ENCODE data around the gene UBAC2. TPM values are rescaled to one million over a fixed set of nuclear protein-coding genes. Genes with fewer than 3 reads are reported as not detected.

The UBAC2 gene
- total RNA-seq, 1 experiment from 2014 or later, result 41.0 TPM

GRCh38 chr13:99367663-99368448, 167.2 kb downstream of the UBAC2 start:
- intact Hi-C loops (cut with micrococcal nuclease; ENCODE audit: unreplicated experiment), result no loop called here
- Mint-ChIP-seq H3K27me3 (ENCODE audit: unreplicated experiment) (no peaks in the 10 kb centered on the region), H3K4me3 (ENCODE audit: low read depth, unreplicated experiment) (no peak overlapping the region), H3K9me3 (ENCODE audit: low read depth, unreplicated experiment) (no peaks in the 10 kb centered on the region), H3K4me1 (ENCODE audit: low read depth, unreplicated experiment) (no peaks in the 10 kb centered on the region), H3K27ac (ENCODE audit: unreplicated experiment) (no peak overlapping the region), H3K36me3 (ENCODE audit: insufficient read depth, unreplicated experiment) (no peaks in the 10 kb centered on the region)
- CTCF ChIA-PET, result no interaction called here
- no peak for TF ChIP-seq CTCF (IDR thresholded peaks at IDR 0.05; ENCODE audit: unreplicated experiment)
- BruUV-seq (replicated peaks), result no TSS peak
- DNase-seq, result no peak

- no peak overlapping the region for H3K4me3 Mint-ChIP-seq (ENCODE audit: low read depth, unreplicated experiment)
- no peak overlapping the region for H3K27ac Mint-ChIP-seq (ENCODE audit: unreplicated experiment)
- H3K36me3 Mint-ChIP-seq (ENCODE audit: insufficient read depth, unreplicated experiment), result no peaks in the 10 kb centered on the region
- H3K27me3 Mint-ChIP-seq (ENCODE audit: unreplicated experiment), result no peaks in the 10 kb centered on the region
- TF ChIP-seq CTCF (IDR thresholded peaks at IDR 0.05; ENCODE audit: unreplicated experiment), result no peak
- BruUV-seq (replicated peaks), result no TSS peak
- H3K9me3 Mint-ChIP-seq (ENCODE audit: low read depth, unreplicated experiment), result no peaks in the 10 kb centered on the region
- no peak for DNase-seq
- CTCF ChIA-PET, result no interaction called here
- intact Hi-C loops (cut with micrococcal nuclease; ENCODE audit: unreplicated experiment), result no loop called here
- no peaks in the 10 kb centered on the region for H3K4me1 Mint-ChIP-seq (ENCODE audit: low read depth, unreplicated experiment)
These were observed 170.0 kb downstream of the UBAC2 start for GRCh38 chr13:99370481-99371275.

DNA sequence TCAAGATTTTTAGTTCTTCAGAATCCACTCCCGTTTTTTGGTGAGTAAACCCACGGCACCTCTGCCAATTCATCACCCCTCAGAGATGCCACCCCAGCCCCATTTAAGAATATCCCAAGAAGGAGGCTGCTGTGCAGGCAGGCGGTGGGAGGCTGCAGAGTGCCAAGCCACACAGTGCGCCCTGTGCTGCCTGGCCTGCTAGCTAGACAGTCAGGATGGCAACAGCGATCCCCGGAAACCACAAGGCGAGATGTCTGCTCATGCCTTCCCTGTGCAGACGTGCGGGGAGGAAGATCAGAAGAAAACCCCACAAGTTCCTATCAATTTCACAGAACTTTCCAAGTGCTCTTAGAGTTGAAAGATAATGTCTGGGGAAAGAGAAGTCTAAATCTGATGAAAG, 171.3 kb downstream of the UBAC2 start:
- no TSS peak for BruUV-seq (replicated peaks)
- no peak overlapping the region for H3K4me3 Mint-ChIP-seq (ENCODE audit: low read depth, unreplicated experiment)
- no peaks in the 10 kb centered on the region for H3K36me3 Mint-ChIP-seq (ENCODE audit: insufficient read depth, unreplicated experiment)
- no peaks in the 10 kb centered on the region for H3K27me3 Mint-ChIP-seq (ENCODE audit: unreplicated experiment)
- CTCF ChIA-PET, result no interaction called here
- H3K27ac Mint-ChIP-seq (ENCODE audit: unreplicated experiment), result no peak overlapping the region
- intact Hi-C loops (cut with micrococcal nuclease; ENCODE audit: unreplicated experiment), result no loop called here
- H3K9me3 Mint-ChIP-seq (ENCODE audit: low read depth, unreplicated experiment), result no peaks in the 10 kb centered on the region
- no peak for TF ChIP-seq CTCF (IDR thresholded peaks at IDR 0.05; ENCODE audit: unreplicated experiment)
- H3K4me1 Mint-ChIP-seq (ENCODE audit: low read depth, unreplicated experiment), result no peaks in the 10 kb centered on the region
- no peak for DNase-seq

- no peak for DNase-seq
- H3K4me1 Mint-ChIP-seq (ENCODE audit: low read depth, unreplicated experiment), result no peaks in the 10 kb centered on the region
- H3K27me3 Mint-ChIP-seq (ENCODE audit: unreplicated experiment), result no peaks in the 10 kb centered on the region
- BruUV-seq (replicated peaks), result no TSS peak
- intact Hi-C loops (cut with micrococcal nuclease; ENCODE audit: unreplicated experiment), result no loop called here
- H3K9me3 Mint-ChIP-seq (ENCODE audit: low read depth, unreplicated experiment), result no peaks in the 10 kb centered on the region
- TF ChIP-seq CTCF (IDR thresholded peaks at IDR 0.05; ENCODE audit: unreplicated experiment), result no peak
- no peak overlapping the region for H3K27ac Mint-ChIP-seq (ENCODE audit: unreplicated experiment)
- no peak overlapping the region for H3K4me3 Mint-ChIP-seq (ENCODE audit: low read depth, unreplicated experiment)
- H3K36me3 Mint-ChIP-seq (ENCODE audit: insufficient read depth, unreplicated experiment), result no peaks in the 10 kb centered on the region
- CTCF ChIA-PET, result no interaction called here
These were observed 172.8 kb downstream of the UBAC2 start for GRCh38 chr13:99373436-99373835.
